ENCODE measurements around the gene BET1L.
"Not testable (repeated sequence)": the region's sequence is repeated elsewhere in the genome, so short reads cannot be mapped to it uniquely, and the experiment has no call there.

BET1L gene

GRCh38 chr11:227824-228379 lies 20.7 kb upstream of the BET1L start:
- no peak for DNase-seq (ENCODE audit: low read depth in 2 of 2)

- no peak for DNase-seq (ENCODE audit: low read depth in 2 of 2)
Observed at GRCh38 chr11:225734-226453, 18.7 kb upstream of the BET1L start.

GRCh38 chr11:224424-224823 lies 17.2 kb upstream of the BET1L start:
- no peak for DNase-seq (ENCODE audit: low read depth in 2 of 2)

- DNase-seq (ENCODE audit: low read depth in 2 of 2): no peak
Observed at GRCh38 chr11:223884-224283, 16.7 kb upstream of the BET1L start.

GRCh38 chr11:223026-223789 lies 16.0 kb upstream of the BET1L start:
- DNase-seq (ENCODE audit: low read depth in 2 of 2): no peak

- no peak for DNase-seq (ENCODE audit: low read depth in 2 of 2)
Observed at GRCh38 chr11:221998-222789, 15.0 kb upstream of the BET1L start.

- DNase-seq (ENCODE audit: low read depth in 2 of 2): no peak
Observed at GRCh38 chr11:221539-221938, 14.3 kb upstream of the BET1L start.

- DNase-seq (ENCODE audit: low read depth in 2 of 2): not testable (repeated sequence)
Observed at GRCh38 chr11:220641-221215, 13.5 kb upstream of the BET1L start.

GRCh38 chr11:218815-219593 lies 11.8 kb upstream of the BET1L start:
- no peak for DNase-seq (ENCODE audit: low read depth in 2 of 2)

GRCh38 chr11:217704-218103 lies 10.5 kb upstream of the BET1L start:
- no peak for DNase-seq (ENCODE audit: low read depth in 2 of 2)

- DNase-seq (ENCODE audit: low read depth in 2 of 2): no peak
Observed at GRCh38 chr11:216081-216974, 9.1 kb upstream of the BET1L start.

GRCh38 chr11:215581-216037 lies 8.4 kb upstream of the BET1L start:
- DNase-seq (ENCODE audit: low read depth in 2 of 2): no peak

GRCh38 chr11:214083-214482 lies 6.9 kb upstream of the BET1L start:
- no peak for DNase-seq (ENCODE audit: low read depth in 2 of 2)

- no peak for DNase-seq (ENCODE audit: low read depth in 2 of 2)
Observed at GRCh38 chr11:213111-213510, 5.9 kb upstream of the BET1L start.

- no peak for DNase-seq (ENCODE audit: low read depth in 2 of 2)
Observed at GRCh38 chr11:212150-213100, 5.2 kb upstream of the BET1L start.

GRCh38 chr11:211741-212140 lies 4.5 kb upstream of the BET1L start:
- no peak for DNase-seq (ENCODE audit: low read depth in 2 of 2)

GRCh38 chr11:211295-211694 lies 4.1 kb upstream of the BET1L start:
- DNase-seq (ENCODE audit: low read depth in 2 of 2): no peak

GRCh38 chr11:210803-211180 lies 3.6 kb upstream of the BET1L start:
- no peak for DNase-seq (ENCODE audit: low read depth in 2 of 2)

All from fibroblast of skin of left quadriceps (primary cell).